Testis (tissue), 2 donors: ENCODE data around the gene UCK2.

ENCODE experiments used
- POLR2A ChIP-seq: fragments of 450-650 bp; IDR thresholded peaks from one replicate; pipeline ENCODE4 v1.6.1; 2017; ENCODE audit warnings: antibody characterized with exemption, mild to moderate bottlenecking, moderate library complexity
- TF ChIP-seq, protein P1 (sequence below), 3 experiments: fragments of 450-650 bp in 2 of 3; fragments of 200-600 bp in 1 of 3; sonication (generic) in 1 of 3; IDR thresholded peaks; one replicate each; pipeline ENCODE4 v1.5.1; 2016 to 2019; ENCODE audit warnings: antibody characterized with exemption in 3 of 3, mild to moderate bottlenecking in 2 of 3, moderate library complexity in 1 of 3

DNA sequence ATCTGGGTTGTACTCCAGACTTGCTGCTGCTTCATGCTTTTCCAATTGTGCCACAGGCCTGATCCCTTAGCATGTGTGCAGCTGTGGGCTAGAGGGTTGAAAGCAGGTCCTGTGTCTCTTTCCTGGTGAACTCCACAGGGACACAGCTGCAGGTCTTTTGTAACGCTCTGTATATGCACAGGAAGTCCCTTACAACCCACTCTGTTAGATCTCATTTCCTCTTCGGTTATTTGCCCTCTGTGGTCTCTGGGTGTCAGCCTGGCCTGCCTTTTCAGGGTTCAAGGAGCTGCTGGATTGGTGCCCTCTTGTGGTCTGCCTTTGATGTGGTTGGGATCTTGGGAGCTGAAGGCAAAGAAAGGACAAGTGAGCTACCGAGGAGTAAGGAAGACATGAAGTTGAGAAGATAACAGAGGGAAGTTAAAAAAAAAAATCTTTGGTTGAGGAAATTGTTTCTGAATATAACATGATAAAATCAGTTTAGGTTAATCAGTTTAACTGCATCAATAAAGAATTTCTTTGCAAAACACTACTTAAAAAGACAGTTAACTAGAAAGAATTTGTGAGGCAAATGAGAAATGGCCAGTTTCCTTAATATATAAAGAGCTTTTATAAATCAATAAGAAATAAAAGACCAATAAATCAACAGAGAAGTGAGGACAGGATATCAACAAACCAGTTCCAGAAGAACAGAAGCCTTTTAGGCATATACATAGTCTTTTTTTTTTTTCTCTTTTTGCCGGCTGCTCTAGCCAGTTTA, 44.1 kb downstream of the UCK2 start:
- TF ChIP-seq POLR2A = no peak
- TF ChIP-seq, protein P1, sequence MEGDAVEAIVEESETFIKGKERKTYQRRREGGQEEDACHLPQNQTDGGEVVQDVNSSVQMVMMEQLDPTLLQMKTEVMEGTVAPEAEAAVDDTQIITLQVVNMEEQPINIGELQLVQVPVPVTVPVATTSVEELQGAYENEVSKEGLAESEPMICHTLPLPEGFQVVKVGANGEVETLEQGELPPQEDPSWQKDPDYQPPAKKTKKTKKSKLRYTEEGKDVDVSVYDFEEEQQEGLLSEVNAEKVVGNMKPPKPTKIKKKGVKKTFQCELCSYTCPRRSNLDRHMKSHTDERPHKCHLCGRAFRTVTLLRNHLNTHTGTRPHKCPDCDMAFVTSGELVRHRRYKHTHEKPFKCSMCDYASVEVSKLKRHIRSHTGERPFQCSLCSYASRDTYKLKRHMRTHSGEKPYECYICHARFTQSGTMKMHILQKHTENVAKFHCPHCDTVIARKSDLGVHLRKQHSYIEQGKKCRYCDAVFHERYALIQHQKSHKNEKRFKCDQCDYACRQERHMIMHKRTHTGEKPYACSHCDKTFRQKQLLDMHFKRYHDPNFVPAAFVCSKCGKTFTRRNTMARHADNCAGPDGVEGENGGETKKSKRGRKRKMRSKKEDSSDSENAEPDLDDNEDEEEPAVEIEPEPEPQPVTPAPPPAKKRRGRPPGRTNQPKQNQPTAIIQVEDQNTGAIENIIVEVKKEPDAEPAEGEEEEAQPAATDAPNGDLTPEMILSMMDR (IDR thresholded peaks at IDR 0.05) = peak in 1 of 3 experiments; percentile 23
